ENCODE measurements around the gene PALLD.

Gene PALLD

GRCh38 chr4:168491563-168491962 lies 5.3 kb upstream of the PALLD start:
- no peak overlapping the region for H3K4me3 ChIP-seq (ENCODE audit: low read depth, low read length)
- TF ChIP-seq, protein P1, sequence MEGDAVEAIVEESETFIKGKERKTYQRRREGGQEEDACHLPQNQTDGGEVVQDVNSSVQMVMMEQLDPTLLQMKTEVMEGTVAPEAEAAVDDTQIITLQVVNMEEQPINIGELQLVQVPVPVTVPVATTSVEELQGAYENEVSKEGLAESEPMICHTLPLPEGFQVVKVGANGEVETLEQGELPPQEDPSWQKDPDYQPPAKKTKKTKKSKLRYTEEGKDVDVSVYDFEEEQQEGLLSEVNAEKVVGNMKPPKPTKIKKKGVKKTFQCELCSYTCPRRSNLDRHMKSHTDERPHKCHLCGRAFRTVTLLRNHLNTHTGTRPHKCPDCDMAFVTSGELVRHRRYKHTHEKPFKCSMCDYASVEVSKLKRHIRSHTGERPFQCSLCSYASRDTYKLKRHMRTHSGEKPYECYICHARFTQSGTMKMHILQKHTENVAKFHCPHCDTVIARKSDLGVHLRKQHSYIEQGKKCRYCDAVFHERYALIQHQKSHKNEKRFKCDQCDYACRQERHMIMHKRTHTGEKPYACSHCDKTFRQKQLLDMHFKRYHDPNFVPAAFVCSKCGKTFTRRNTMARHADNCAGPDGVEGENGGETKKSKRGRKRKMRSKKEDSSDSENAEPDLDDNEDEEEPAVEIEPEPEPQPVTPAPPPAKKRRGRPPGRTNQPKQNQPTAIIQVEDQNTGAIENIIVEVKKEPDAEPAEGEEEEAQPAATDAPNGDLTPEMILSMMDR (conservative IDR thresholded peaks at IDR 0.05; ENCODE audit: low read depth, low read length): no peak
- no peak for DNase-seq (ENCODE audit: low read depth)

DNA sequence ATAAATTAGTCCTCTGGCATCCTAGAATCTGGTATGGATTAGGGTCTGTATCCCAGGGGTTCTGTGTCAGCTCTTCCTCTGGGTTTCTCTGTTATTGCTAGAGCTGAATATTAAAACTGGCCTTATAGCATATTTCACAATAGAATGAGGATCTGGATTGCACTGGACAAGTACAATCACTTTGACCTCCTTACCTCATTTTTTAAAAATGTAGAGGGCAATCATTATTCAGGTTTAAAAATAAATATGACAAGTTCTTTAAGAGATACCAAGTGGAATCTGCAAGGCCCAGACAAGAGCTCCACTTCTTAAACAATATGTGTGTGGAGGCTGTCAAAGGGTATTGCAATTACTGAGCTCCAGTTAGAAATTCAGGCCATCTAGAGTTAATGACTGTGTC lies 1.4 kb downstream of the PALLD start:
- TF ChIP-seq, protein P1 (conservative IDR thresholded peaks at IDR 0.05; ENCODE audit: low read depth, low read length): no peak
- DNase-seq (ENCODE audit: low read depth): peak; percentile 63
- no peak overlapping the region for H3K4me3 ChIP-seq (ENCODE audit: low read depth, low read length)

GRCh38 chr4:168499241-168499640 lies 2.4 kb downstream of the PALLD start:
- no peak overlapping the region for H3K4me3 ChIP-seq (ENCODE audit: low read depth, low read length)
- no peak for DNase-seq (ENCODE audit: low read depth)
- TF ChIP-seq, protein P1 (conservative IDR thresholded peaks at IDR 0.05; ENCODE audit: low read depth, low read length): no peak

- no peak overlapping the region for H3K4me3 ChIP-seq (ENCODE audit: low read depth, low read length)
- DNase-seq (ENCODE audit: low read depth): no peak
- TF ChIP-seq, protein P1 (conservative IDR thresholded peaks at IDR 0.05; ENCODE audit: low read depth, low read length): no peak
Observed at GRCh38 chr4:168501407-168501806, 4.6 kb downstream of the PALLD start.

GRCh38 chr4:168502861-168503260 lies 6.0 kb downstream of the PALLD start:
- TF ChIP-seq, protein P1 (conservative IDR thresholded peaks at IDR 0.05; ENCODE audit: low read depth, low read length): no peak
- H3K4me3 ChIP-seq (ENCODE audit: low read depth, low read length): no peak overlapping the region
- peak; percentile 23 for DNase-seq (ENCODE audit: low read depth)

DNA sequence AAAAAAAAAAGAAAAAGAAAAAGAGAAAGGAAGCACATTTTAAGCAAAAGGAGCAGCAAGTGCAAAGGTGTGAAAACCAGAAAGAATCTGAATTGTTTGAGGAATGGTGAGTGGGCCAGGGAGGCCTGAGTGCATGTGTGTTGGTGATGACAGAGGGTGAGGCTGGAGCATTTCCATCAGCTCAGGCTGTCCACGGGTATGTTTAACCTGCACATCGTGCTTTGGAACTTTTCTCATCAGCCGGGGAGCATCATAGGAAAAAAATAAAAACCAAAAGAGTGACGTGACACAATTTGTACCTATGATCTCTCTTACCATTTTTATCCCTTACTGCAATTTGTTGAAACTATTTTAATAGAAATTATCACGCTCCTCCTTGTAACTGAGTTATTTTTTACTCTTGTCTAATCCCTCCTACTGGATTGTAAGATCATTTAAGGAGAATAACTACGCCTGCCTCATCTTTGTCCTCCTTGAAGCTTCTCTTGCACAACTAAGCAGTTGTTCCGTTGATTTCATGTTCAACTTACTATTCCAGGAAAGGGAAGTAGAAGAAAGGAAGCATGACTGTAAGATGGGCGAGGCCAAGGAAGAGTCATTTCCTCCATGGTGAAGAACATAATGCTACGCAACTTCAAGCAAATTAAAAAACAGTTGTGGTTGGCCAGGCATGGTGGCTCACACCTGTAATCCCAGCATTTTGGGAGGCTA lies 7.0 kb downstream of the PALLD start:
- TF ChIP-seq, protein P1 (conservative IDR thresholded peaks at IDR 0.05; ENCODE audit: low read depth, low read length): no peak
- no peak overlapping the region for H3K4me3 ChIP-seq (ENCODE audit: low read depth, low read length)
- no peak for DNase-seq (ENCODE audit: low read depth)

DNA sequence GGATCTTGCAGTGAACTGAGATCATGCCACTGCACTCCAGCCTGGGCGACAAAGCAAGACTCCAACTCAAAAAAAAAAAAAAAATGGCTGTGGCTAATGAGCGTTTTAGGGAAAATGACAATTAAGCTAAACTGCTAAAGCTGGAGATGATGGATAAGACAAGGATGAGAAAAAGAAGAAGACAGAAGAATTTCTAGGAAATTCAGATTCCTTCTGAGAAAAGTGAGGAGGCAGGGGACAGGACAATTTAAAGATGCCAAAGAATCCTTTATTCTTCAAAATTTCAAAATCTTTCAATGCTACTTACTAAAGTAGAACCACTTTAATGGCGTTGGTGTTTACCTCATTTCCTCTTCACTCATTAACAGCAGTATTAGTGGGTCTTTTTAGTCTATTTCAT lies 7.7 kb downstream of the PALLD start:
- no peak for DNase-seq (ENCODE audit: low read depth)
- no peak overlapping the region for H3K4me3 ChIP-seq (ENCODE audit: low read depth, low read length)
- TF ChIP-seq, protein P1 (conservative IDR thresholded peaks at IDR 0.05; ENCODE audit: low read depth, low read length): no peak

Measured in choroid plexus epithelial cell (primary cell).